ENCODE data around the gene SVOPL. TPM values are rescaled to one million over a fixed set of nuclear protein-coding genes. Genes with fewer than 3 reads are reported as not detected.

Gene SVOPL
- total RNA-seq, 1 experiment from 2014 or later: not detected

- H3K36me3 ChIP-seq (ENCODE audit: control insufficient read depth, insufficient read depth, low read length): no peaks in the 10 kb centered on the region
- no peak overlapping the region for H3K27ac ChIP-seq (ENCODE audit: low read length)
- intact Hi-C loops (cut with micrococcal nuclease; ENCODE audit: unreplicated experiment) (no loop called here), in situ Hi-C loops (cut with HindIII; ENCODE audit: low pct_unique_long_range_greater_than_20kb, low sequenced_read_pairs) (no loop called here)
- H3K4me1 ChIP-seq (ENCODE audit: control insufficient read depth, insufficient read depth, low read length): no peaks in the 10 kb centered on the region
- TF ChIP-seq TCF7L2 (IDR thresholded peaks at IDR 0.05; ENCODE audit: low read depth, low read length) (no peak), REST (IDR thresholded peaks at IDR 0.05; ENCODE audit: insufficient read depth in 1 of 2, low read depth in 2 of 2, low read length in 1 of 2) (no peak), SIN3A (IDR thresholded peaks at IDR 0.05; ENCODE audit: borderline replicate concordance, insufficient read depth, low read depth, low read length) (no peak), POLR2AphosphoS5 (IDR thresholded peaks at IDR 0.05; ENCODE audit: low read depth, low read length) (no peak)
- TF ChIP-seq, protein P1, sequence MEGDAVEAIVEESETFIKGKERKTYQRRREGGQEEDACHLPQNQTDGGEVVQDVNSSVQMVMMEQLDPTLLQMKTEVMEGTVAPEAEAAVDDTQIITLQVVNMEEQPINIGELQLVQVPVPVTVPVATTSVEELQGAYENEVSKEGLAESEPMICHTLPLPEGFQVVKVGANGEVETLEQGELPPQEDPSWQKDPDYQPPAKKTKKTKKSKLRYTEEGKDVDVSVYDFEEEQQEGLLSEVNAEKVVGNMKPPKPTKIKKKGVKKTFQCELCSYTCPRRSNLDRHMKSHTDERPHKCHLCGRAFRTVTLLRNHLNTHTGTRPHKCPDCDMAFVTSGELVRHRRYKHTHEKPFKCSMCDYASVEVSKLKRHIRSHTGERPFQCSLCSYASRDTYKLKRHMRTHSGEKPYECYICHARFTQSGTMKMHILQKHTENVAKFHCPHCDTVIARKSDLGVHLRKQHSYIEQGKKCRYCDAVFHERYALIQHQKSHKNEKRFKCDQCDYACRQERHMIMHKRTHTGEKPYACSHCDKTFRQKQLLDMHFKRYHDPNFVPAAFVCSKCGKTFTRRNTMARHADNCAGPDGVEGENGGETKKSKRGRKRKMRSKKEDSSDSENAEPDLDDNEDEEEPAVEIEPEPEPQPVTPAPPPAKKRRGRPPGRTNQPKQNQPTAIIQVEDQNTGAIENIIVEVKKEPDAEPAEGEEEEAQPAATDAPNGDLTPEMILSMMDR (IDR thresholded peaks at IDR 0.05): no peak
- no TSS peak for BruUV-seq (replicated peaks)
- POLR2A ChIA-PET: no interaction called here
- no peak overlapping the region for H3K4me3 ChIP-seq (ENCODE audit: low read depth in 2 of 2, low read length in 2 of 2)
- peaks cover 3% of the 10 kb centered on the region for H3K27me3 ChIP-seq (ENCODE audit: control insufficient read depth, insufficient read depth, low read length)
- DNase-seq (ENCODE audit: low read depth, low spot score) (no peak), ATAC-seq (no peak)
- no peaks in the 10 kb centered on the region for H3K9me3 ChIP-seq (ENCODE audit: control insufficient read depth, insufficient read depth, low read depth, low read length)
- CTCF ChIA-PET: no interaction called here
Measured at GRCh38 chr7:138679793-138680192, 21.4 kb downstream of the SVOPL start.

GRCh38 chr7:138670594-138670993 lies 30.6 kb downstream of the SVOPL start:
- peaks cover 13% of the 10 kb centered on the region for H3K27me3 ChIP-seq (ENCODE audit: control insufficient read depth, insufficient read depth, low read length)
- no TSS peak for BruUV-seq (replicated peaks)
- no peaks in the 10 kb centered on the region for H3K36me3 ChIP-seq (ENCODE audit: control insufficient read depth, insufficient read depth, low read length)
- in situ Hi-C loops (cut with HindIII; ENCODE audit: low pct_unique_long_range_greater_than_20kb, low sequenced_read_pairs) (no loop called here), intact Hi-C loops (cut with micrococcal nuclease; ENCODE audit: unreplicated experiment) (no loop called here)
- H3K9me3 ChIP-seq (ENCODE audit: control insufficient read depth, insufficient read depth, low read depth, low read length): no peaks in the 10 kb centered on the region
- no peak overlapping the region for H3K4me3 ChIP-seq (ENCODE audit: low read depth in 2 of 2, low read length in 2 of 2)
- no peak overlapping the region for H3K27ac ChIP-seq (ENCODE audit: low read length)
- ChIA-PET CTCF (no interaction called here), POLR2A (no interaction called here)
- H3K4me1 ChIP-seq (ENCODE audit: control insufficient read depth, insufficient read depth, low read length): 0 out of 2 replicates have a peak, but pooled peaks cover 2% of the 10 kb centered on the region
- TF ChIP-seq TCF7L2 (IDR thresholded peaks at IDR 0.05; ENCODE audit: low read depth, low read length): no peak
- TF ChIP-seq REST (IDR thresholded peaks at IDR 0.05; ENCODE audit: insufficient read depth in 1 of 2, low read depth in 2 of 2, low read length in 1 of 2): no peak
- TF ChIP-seq, protein P1 (IDR thresholded peaks at IDR 0.05): no peak
- no peak for TF ChIP-seq POLR2AphosphoS5 (IDR thresholded peaks at IDR 0.05; ENCODE audit: low read depth, low read length)
- TF ChIP-seq SIN3A (IDR thresholded peaks at IDR 0.05; ENCODE audit: borderline replicate concordance, insufficient read depth, low read depth, low read length): no peak
- ATAC-seq (no peak), DNase-seq (ENCODE audit: low read depth, low spot score) (no peak)
